Neural crest cell (in vitro differentiated cells): ENCODE data around the gene FER. TPM values are rescaled to one million over a fixed set of nuclear protein-coding genes. Genes with fewer than 3 reads are reported as not detected.
"Not testable (repeated sequence)": the region's sequence is repeated elsewhere in the genome, so short reads cannot be mapped to it uniquely, and the experiment has no call there.

ENCODE experiments used
- DNase-seq: peaks from one replicate; pipeline ENCODE4 v3.0.0; 2021; ENCODE audit warnings: low read depth, mixed read lengths, low spot score
- H3K27ac Mint-ChIP-seq: one replicate; pipeline ENCODE4 v1.8.0; 2021; ENCODE audit warnings: mild to moderate bottlenecking, mixed read lengths; ENCODE audit not compliant: unreplicated experiment
- H3K27me3 Mint-ChIP-seq: 2 replicates; pipeline ENCODE4 v1.8.0; 2021; ENCODE audit warnings: low read depth, mild to moderate bottlenecking, mixed read lengths
- H3K36me3 Mint-ChIP-seq: 2 replicates; pipeline ENCODE4 v1.8.0; 2021; ENCODE audit warnings: low read depth, mild to moderate bottlenecking, mixed read lengths
- H3K4me1 Mint-ChIP-seq: 2 replicates; pipeline ENCODE4 v1.8.0; 2021; ENCODE audit warnings: mixed read lengths
- H3K4me3 Mint-ChIP-seq: one replicate; pipeline ENCODE4 v1.8.0; 2021; ENCODE audit warnings: mild to moderate bottlenecking, mixed read lengths
- H3K9me3 Mint-ChIP-seq: 2 replicates; pipeline ENCODE4 v1.8.0; 2021; ENCODE audit warnings: mixed read lengths
- total RNA-seq: library from RNA; stranded (reverse); gene quantifications from 2 replicates; pipeline ENCODE4 v1.2.1, GENCODE V29; 2021
- TF ChIP-seq, protein P1 (sequence below): fragments of 200-600 bp; sonication (generic); conservative IDR thresholded peaks from 2 replicates; pipeline ENCODE4 v1.5.0; 2021; ENCODE audit warnings: antibody characterized with exemption, mild to moderate bottlenecking

FER gene
- total RNA-seq, 1 donor from 2014 or later = 25.4 TPM

DNA sequence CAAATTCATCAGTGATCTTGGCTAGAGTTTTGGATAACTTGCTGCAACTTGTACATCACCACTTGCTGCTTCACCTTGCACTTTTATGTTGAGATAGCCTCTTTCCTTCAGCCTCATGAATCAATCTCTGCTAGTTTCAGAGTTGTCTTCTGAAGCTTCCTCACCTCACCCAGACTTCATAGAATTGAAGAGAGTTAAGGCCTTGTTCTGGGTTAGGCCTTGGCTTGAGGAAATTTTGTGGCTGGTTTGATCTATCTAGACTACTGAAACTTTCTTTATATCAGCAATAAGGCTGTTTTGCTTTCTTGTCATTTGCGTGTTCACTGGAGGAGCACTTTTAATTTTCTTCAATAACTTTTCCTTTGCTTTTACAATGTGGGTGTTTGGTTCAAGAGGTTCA, 12.8 kb downstream of the FER start:
- peaks cover 13% of the 10 kb centered on the region for H3K4me1 Mint-ChIP-seq
- H3K27ac Mint-ChIP-seq = no peak overlapping the region
- H3K36me3 Mint-ChIP-seq = peaks cover 11% of the 10 kb centered on the region
- no peak for DNase-seq
- H3K4me3 Mint-ChIP-seq = no peak overlapping the region
- TF ChIP-seq, protein P1, sequence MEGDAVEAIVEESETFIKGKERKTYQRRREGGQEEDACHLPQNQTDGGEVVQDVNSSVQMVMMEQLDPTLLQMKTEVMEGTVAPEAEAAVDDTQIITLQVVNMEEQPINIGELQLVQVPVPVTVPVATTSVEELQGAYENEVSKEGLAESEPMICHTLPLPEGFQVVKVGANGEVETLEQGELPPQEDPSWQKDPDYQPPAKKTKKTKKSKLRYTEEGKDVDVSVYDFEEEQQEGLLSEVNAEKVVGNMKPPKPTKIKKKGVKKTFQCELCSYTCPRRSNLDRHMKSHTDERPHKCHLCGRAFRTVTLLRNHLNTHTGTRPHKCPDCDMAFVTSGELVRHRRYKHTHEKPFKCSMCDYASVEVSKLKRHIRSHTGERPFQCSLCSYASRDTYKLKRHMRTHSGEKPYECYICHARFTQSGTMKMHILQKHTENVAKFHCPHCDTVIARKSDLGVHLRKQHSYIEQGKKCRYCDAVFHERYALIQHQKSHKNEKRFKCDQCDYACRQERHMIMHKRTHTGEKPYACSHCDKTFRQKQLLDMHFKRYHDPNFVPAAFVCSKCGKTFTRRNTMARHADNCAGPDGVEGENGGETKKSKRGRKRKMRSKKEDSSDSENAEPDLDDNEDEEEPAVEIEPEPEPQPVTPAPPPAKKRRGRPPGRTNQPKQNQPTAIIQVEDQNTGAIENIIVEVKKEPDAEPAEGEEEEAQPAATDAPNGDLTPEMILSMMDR = no peak
- H3K27me3 Mint-ChIP-seq = no peaks in the 10 kb centered on the region
- H3K9me3 Mint-ChIP-seq = peaks cover 6% of the 10 kb centered on the region

DNA sequence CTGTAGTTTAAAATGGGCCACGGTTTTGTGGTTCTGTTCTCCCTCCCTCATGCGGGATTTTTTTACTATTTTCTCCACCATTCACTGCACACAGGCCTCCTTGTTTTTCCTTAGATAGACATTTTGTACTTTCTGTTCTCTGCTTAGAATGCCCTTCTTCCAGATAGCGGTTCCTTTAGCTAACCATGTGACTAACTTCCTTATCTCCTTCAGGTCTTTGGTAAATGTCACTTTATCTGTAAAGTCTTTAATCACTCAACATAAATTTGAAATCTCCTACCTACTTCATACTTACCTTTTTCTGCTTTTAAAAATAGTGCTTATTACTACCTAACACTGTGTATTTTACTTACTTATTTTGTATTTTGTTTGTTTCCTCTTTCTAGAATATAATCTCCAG, 15.0 kb downstream of the FER start:
- peaks cover 11% of the 10 kb centered on the region for H3K36me3 Mint-ChIP-seq
- no peak for DNase-seq
- H3K27me3 Mint-ChIP-seq = no peaks in the 10 kb centered on the region
- H3K4me1 Mint-ChIP-seq = peaks cover 6% of the 10 kb centered on the region
- H3K9me3 Mint-ChIP-seq = peaks cover 6% of the 10 kb centered on the region
- no peak overlapping the region for H3K4me3 Mint-ChIP-seq
- H3K27ac Mint-ChIP-seq = no peak overlapping the region
- TF ChIP-seq, protein P1 = no peak

GRCh38 chr5:108763222-108763916, 15.7 kb downstream of the FER start:
- H3K27me3 Mint-ChIP-seq = no peaks in the 10 kb centered on the region
- no peak overlapping the region for H3K4me3 Mint-ChIP-seq
- no peak overlapping the region for H3K27ac Mint-ChIP-seq
- H3K4me1 Mint-ChIP-seq = peaks cover 6% of the 10 kb centered on the region
- peaks cover 6% of the 10 kb centered on the region for H3K9me3 Mint-ChIP-seq
- peaks cover 11% of the 10 kb centered on the region for H3K36me3 Mint-ChIP-seq
- TF ChIP-seq, protein P1 = no peak
- no peak for DNase-seq

GRCh38 chr5:108765647-108766046, 17.9 kb downstream of the FER start:
- H3K27me3 Mint-ChIP-seq = no peaks in the 10 kb centered on the region

GRCh38 chr5:108766916-108767315, 19.2 kb downstream of the FER start:
- not testable (repeated sequence) for H3K4me3 Mint-ChIP-seq, H3K27me3 Mint-ChIP-seq, H3K27ac Mint-ChIP-seq, DNase-seq, H3K9me3 Mint-ChIP-seq, H3K4me1 Mint-ChIP-seq, H3K36me3 Mint-ChIP-seq

More at GRCh38 chr5:108765647-108766046, 17.9 kb downstream of the FER start:
- no peak for DNase-seq
- H3K4me1 Mint-ChIP-seq = peaks cover 6% of the 10 kb centered on the region
- no peaks in the 10 kb centered on the region for H3K9me3 Mint-ChIP-seq
- no peaks in the 10 kb centered on the region for H3K36me3 Mint-ChIP-seq
- H3K4me3 Mint-ChIP-seq = no peak overlapping the region
- TF ChIP-seq, protein P1 = no peak
- H3K27ac Mint-ChIP-seq = no peak overlapping the region

DNA sequence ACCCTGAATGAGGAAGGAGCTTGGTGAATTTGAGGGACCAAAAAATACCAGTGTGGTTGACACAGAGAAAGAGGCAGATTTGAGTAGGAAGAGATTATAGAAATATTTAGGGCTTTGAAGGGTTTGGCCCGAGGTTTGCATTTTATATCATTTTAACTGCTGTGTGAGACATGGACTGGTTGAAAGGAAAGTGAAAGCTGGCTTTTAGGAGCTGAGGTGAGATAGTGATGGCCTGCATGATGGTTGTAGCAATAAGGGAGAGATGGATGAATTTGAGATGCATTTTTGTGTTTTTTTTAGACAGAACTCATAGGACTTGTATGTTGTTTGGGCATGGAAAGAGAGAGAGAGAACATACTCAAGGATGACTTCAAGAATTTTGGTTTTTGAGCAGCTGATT, 21.7 kb downstream of the FER start:
- Mint-ChIP-seq H3K27ac (no peak overlapping the region), H3K9me3 (peaks cover 5% of the 10 kb centered on the region), H3K4me3 (no peak overlapping the region), H3K4me1 (no peaks in the 10 kb centered on the region), H3K27me3 (no peaks in the 10 kb centered on the region), H3K36me3 (peaks cover 12% of the 10 kb centered on the region)
- DNase-seq = no peak
- TF ChIP-seq, protein P1 = no peak
